ENCODE results near the gene ETNPPL. TPM values are rescaled to one million over a fixed set of nuclear protein-coding genes. Genes with fewer than 3 reads are reported as not detected.
A peak's percentile ranks its signal among the peaks of the same experiment; 100 is the strongest.
"Not testable (repeated sequence)": the region's sequence is repeated elsewhere in the genome, so short reads cannot be mapped to it uniquely, and the experiment has no call there.

The ETNPPL gene
- total RNA-seq, 1 experiment from 2014 or later: under 0.01 TPM

DNA sequence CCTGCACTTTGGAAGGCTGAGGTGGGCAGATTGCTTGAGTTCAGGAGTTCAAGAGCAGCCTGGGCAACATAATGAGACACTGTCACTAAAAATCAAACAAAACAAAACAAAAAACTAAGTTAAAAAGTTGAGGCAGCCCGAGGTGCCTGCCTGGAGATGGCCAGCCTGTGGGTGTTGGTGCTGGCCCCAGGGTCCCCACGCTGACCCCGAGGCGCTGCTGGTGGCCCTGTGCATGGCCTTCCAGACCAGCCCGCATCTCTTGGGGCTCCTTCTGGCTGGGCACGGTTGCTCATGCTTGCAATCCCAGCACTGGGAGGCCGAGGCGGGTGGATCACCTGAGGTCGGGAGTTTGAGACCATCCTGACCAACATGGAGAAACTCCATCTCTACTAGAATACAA lies 4.4 kb downstream of the ETNPPL start:
- DNase-seq (ENCODE audit: low read depth): no peak

DNA sequence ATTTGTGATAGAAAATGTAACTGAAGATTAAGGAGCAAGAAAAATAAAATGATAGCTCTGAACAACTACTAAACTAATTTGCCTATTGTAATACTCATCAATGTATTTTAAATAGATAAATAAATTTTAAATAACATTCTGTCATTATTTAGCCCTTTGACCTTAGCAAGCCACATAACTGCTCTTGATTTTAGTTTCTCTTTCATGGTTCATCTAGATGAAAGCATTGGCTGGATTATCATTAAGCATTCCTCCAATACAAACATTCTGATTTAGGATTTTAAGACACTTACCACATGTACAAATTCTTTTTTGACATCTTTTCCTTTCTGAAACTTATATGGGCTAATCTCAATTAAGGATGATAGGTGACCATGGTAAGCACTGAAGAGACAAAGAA lies 8.5 kb downstream of the ETNPPL start:
- DNase-seq (ENCODE audit: low read depth): no peak

DNA sequence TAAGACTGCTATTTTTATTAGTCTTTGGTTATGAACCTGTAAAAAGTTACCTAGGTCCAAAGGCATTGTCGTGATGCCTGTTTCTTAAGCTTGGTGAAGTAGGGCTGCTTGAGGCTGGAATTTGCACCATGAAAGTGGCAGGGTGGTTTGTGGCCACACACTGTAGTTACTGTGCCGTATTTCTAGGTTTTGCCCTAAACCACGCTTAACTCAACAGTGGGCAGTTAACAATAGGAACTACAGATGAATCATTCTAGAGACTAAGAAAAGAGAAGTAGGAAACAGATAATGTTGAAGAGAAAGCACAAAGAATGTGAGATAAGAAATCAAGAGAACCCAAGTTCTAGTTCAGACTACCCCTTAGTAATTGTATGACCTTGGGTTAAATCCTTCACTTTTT lies 11.5 kb downstream of the ETNPPL start:
- no peak for DNase-seq (ENCODE audit: low read depth)

DNA sequence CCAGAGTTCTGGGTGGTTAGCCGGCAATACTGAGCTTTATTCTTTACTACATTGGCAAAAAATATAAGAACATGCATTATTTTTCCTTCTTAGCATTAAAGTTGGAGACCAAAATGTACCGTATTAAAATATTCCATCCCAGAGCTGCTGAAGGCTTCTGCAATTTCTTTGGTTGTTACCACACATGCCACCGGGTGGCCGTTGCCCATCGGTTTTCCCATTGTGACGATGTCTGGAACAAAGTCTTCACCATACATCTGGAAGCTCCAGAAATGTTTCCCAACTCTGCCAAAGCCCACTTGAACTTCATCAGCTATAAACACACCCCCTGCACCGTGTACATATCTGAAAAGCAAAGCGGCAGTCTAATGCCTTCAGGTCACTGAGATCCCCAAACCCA lies 13.7 kb downstream of the ETNPPL start:
- no peak for DNase-seq (ENCODE audit: low read depth)

DNA sequence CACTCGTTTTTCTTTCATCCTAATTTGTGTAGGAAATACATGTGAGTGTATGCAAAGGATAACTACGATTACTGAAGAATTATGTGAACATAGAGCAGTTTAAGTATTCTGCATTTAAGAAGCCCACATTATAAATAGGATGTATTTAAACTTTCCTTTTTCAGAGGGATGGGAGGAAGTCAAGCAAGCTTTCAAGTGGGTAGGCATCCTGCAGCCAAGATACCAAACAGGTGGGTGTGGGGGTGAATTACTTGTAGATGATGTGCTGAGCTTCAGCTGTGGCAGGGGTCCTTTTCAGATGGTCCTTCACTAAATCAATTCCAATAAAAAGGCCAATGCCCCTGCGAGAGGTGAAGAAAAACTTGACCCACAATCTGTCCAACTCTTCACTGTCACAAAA lies 16.3 kb downstream of the ETNPPL start:
- no peak for DNase-seq (ENCODE audit: low read depth)

DNA sequence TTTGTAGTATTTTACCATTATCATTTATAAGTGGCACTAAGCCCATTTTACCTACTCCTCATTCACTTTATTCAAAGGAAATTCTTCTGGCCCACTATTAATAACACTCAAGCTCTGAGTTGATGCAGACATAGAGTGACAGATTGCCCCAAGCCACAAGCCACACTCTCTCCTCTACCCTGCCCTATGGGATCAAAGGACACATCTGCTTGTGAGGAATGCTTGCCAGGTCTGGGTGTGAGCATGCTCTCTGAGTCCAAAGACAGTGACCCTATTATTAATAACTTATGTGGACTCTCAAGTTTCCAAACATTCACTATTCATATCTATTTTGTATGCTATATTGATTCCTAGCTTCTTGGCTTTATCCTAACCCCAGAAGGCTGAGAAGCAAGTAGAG lies 18.5 kb downstream of the ETNPPL start:
- DNase-seq (ENCODE audit: low read depth): peak; percentile 22

DNA sequence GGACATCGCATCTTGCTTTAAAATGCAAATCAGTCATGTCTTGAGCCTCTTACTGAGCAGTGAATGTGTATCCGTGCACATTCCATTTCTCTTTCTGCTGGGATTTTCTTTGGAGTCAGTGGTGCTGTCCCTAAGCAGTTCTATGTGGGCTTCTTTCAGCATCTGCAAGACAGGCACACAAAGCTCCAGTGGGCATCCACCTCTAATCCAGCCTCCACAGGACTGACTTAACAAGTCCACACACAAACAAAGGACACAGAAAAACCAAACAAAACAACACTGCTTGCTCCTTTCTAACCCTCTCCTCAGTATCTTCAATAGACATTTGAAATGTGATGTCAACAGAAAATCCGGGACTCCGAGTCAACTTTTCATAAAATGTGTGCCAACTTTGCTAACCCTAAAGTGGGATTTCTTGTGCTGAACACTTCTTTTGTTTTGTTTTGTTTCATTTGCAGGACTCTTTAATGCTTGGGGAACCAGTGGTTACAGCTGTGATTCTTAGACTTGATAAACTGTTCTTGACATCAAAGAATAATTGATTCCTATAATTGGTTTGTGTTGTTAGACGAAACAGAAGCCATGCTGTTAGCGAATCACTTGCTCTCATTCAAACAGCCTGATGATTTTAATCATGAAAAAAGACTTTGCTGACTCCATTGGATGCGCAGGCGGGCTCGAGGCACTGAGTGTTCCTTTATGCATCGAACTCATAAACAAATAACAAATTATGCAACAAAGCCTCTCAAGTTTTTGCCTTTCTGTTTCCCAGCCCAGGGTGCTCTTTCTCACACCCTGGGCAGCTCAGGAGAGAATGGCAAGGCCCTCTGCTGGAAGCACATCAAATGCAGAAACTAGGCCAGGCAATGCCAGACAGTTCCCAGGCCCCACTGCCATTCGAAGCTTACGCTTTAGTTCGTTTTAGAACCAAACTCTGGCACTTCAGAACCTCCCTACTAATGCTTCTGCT lies 20.1 kb downstream of the ETNPPL start:
- no peak for DNase-seq (ENCODE audit: low read depth)

DNA sequence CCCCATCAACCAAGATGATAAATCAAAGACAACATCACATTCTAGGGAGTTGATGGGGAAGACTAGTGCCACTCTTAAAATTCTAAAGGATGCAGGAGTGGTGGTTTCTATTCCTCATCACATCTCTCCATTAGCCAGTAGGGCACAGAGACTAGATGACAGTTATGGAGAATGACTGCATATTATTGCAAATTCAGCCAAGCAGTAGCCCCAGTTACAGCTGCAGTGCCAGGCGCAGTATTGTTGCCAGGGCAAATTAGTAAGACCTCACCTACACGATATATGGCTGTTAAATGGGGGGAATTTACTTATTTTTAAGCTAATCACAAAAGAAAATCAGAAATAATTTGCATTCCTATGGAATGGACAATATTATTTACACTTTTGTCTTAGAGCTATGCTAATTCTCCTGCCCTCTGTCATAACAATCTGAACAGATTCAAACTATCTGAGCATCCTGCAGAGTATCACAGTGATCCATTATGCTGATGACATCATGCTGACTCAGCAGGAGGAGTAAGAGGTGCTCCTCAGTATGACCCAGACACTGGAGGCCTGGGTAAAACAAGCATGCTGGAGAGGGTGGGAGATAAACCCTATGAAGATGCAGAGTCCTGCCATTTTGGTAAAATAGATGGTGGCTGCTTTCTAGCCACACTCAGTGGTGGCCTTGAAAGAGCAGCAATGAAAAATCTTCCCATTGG lies 24.7 kb downstream of the ETNPPL start:
- peak; percentile 23 for DNase-seq (ENCODE audit: low read depth)

DNA sequence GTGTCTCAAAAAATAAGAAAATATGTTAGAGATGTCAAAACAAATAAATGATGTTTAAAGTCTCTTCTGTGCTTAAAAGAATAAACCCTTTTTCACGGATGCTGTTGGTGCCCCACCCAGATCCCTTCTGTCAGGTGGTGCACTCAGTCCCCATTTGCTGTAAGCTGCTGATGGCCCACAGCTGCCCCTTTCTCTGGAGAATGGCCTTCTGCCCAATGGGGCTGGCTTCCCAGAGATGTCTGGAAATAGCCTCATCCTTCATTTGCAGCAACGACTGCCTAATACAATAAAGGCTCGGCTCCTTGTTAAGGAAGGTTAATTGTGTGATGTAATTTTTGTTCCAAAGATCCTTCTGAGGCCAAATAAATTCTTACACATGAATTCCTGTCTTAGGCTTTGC lies 31.8 kb downstream of the ETNPPL start:
- DNase-seq (ENCODE audit: low read depth): no peak

DNA sequence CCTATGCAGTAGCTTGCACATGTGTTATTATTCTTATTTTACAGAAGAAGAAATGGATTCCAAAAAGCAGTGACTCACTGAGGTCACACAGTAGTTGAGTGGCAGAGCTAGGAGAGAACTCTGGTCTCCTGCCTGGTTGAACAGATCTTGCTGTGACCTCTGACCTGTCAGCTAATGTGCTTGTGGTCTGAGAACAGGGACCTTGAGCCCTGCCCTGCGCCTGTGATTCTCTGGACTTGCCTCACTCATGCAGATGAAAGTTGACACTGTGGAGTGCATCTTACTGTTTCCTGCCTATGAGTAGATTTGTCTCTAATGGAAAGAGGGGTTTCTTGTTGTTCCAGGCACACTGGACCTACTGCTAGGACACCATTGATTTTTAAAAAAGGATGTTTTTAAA lies 32.3 kb downstream of the ETNPPL start:
- peak; percentile 18 for DNase-seq (ENCODE audit: low read depth)

DNA sequence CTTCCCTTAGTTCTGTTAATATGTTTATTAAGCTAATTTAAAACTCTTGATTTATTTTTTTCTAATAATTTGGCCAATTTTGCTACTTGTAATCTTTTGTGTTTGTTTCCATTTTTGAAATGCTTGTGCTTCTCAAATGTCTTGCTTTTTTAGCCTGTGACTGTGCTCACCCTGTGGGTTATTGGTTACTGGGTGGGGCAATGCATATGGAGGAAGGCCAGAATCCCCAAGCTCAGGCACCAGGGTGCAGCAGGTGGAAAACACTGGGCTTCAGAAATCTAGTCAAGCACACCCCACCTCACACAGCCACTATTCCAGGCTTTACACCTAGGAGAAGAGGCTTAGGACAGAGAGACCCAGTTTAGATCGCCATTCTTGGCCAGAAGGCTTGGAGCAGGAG lies 33.1 kb downstream of the ETNPPL start:
- DNase-seq (ENCODE audit: low read depth): no peak

DNA sequence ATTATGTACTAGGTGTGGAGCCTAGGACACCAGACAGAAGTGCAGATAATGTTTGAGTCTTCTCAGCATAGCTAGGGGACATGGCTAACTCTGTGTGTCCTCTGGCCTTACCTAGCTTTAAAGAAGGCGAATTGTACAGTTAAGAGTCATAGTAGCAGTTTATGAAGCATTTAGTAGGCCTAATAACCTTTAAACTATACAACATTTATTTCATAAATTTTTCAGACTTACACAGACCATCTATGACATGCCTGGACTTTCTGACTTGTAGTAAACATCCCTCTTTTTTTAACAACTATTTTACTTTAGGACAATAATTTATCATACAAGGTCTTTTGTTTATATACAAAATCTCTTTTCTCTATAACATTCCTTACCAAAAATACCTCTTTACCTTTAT lies 37.4 kb downstream of the ETNPPL start:
- DNase-seq (ENCODE audit: low read depth): no peak

DNA sequence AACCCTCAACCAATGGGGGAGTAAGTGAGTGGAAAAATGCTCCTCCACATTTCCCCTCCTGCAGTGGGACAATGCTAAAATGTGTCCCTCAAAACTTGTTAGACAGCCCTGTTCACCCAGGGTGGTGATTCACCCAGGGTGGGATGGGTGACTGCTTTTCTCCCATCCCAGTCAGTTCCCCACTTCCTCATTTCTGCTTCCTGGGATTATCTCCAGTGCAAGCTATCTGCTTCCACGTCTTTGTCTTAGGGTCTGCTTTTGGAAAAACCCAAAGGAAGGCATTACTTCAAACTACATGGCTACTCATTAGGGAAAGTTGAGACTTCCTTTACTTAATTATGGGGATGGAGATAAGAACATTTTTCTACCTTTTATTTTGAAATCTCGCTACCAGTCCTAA lies 45.5 kb downstream of the ETNPPL start:
- DNase-seq (ENCODE audit: low read depth): no peak

DNA sequence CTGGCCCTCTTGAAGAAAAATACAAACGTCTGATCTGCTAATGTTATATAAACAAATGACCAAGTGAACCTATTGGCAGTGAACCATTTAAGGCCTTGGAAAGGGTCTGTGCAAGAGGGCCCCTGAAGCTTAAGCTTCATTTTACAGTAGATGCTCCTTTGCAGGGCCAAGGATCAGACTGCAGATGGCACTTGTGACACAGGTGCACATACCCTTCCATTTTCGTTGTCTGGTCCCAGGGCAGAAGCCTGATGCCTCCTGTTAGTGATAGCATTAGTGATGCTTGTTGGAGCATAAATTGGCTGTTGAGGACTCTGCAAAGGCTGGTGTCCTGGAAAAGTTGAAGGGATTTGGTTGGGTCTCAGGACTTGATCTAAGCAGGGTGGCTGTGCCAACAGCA lies 46.5 kb downstream of the ETNPPL start:
- DNase-seq (ENCODE audit: low read depth): no peak

DNA sequence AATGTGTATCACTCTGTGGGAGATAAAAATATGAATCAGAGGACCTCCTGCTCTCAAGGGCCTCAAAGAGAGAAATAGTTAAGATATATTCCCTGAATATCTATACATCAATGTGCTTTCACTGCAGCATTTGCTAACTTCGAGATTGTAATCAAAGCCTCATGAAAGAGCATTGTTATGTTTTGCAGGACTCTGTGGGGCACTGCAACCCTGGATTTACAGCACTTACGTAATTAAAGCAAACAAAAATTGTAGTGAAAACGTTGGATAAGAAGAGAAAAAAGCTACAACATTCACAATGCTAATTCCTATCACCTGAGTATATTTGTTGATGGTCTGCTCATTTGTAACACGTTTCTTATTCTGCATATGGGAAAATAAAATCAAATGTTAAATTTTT lies 48.0 kb downstream of the ETNPPL start:
- no peak for DNase-seq (ENCODE audit: low read depth)

DNA sequence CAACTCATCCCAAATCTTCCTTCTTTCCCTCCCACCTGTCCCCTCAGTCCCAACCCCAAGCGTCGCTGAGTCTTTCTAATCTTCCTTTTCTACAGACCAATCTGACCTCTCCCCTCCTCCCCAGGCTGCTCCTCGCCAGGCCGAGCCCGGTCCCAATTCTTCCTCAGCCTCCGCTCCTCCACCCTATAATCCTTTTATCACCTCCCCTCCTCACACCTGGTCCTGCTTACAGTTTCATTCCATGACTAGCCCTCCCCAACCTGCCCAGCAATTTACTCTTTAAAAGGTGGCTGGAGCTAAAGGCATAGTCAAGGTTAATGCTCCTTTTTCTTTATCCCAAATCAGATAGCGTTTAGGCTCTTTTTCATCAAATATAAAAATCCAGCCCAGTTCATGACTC lies 52.3 kb downstream of the ETNPPL start:
- not testable (repeated sequence) for DNase-seq (ENCODE audit: low read depth)

DNA sequence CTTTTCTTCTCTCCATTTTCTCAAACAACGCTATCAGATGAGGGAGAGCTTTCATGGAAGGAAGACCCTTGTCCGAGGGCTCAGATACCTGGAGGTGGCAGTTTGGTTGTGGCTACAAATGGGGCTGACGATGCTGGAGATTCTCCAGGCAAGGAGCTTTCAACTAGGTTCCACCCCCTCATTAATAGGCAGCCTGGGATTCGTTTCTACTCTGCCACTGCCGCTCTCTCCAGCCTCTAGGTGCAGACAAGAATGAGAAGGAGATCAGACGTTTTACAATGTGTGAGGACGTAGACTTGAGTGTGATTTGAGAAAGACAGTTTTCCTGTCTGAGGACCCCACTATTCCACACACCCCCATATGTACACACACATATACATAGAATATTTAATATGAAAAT lies 53.1 kb downstream of the ETNPPL start:
- no peak for DNase-seq (ENCODE audit: low read depth)

DNA sequence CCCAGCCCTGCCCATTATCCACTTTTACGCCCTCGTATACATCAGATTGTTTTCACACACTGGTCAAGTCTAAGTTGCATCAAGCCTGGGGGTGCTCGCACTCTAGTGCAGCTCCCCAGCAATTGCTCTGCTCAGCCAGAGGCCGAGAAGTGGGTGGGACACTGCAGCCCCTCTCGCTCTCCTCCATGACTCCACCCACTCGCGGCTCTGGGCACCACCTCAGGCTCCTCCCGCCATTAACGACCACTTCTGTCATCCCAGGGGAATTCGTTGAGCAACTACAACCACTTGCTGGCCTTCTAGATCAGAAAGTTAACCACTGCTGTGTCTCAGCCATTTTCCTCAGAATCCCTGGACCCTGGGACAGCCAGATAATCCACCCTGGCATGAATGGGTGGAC lies 53.6 kb downstream of the ETNPPL start:
- DNase-seq (ENCODE audit: low read depth): no peak

DNA sequence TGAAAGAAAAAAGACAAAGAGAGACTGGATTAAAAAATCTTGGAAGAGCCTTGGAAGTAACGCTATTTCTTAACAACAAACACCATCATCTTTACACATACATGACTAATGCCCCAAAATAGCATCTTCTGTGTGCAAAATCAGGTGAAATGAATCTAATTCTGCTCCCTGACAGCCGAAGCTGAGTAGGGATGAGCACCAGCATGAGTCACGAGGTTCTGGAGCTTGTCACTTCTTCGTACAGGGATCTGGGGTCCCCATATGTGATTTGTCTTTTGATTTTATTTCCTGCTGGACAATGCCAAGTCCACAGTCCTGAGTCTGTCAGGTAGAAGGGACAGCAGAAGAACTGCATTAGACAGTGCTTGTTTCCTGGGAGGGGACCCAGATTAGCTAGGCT lies 56.6 kb downstream of the ETNPPL start:
- DNase-seq (ENCODE audit: low read depth): no peak

DNA sequence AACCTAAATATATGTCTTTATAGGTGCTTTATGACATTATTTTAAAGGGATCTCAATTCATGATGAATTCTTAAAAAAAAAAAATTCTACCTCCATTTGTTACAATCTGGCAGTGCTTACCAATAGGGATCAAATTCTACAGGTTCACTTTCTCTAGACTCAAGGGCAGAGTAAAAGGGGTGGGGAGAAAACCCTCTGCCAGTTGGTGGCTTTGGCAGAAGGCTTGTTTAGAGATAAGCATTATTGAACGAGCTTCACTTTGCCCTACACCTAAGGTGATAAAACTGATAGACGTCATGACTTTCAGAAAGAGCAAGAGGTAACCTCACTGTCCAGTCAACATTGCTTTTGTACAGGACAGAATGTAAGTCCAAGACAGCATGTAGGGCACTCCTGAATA lies 58.9 kb downstream of the ETNPPL start:
- DNase-seq (ENCODE audit: low read depth): no peak

DNA sequence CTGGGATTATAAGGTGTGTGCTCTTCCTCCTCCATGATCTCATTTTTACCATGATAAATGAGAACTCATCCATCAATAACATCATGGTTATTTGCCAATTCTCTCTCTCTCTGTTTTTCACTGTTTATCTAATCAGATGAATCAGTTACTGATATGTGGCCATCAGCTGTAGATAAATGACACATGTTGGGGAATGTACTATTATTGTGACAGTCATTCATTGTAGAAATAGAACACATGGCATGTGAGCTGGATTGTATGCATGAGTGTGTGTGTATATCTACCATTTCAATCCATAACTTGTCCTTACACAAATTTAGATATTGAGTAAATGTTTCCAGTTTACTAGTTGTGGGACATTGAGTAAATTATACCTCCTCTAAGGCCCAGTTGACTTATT lies 59.5 kb downstream of the ETNPPL start:
- DNase-seq (ENCODE audit: low read depth): no peak

DNA sequence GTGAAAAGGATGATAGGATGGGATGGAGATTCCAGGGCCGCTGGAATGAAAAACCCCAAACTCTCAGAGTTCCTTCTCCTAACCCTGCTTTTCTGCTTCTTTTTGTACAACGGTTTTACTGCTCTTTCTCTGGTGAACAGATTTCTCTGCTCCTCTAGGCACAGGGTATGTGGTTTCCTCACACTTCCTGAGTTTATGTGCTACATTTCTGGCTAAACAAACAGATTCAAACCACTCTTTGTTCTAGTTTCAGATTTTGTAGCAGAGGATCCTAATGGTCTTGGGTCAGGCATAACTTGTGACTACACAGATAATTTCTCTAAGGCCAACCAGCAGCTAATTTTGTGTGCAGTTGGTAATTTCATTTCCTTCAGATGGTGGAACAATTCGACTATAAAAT lies 59.9 kb downstream of the ETNPPL start:
- DNase-seq (ENCODE audit: low read depth): peak; percentile 70

DNA sequence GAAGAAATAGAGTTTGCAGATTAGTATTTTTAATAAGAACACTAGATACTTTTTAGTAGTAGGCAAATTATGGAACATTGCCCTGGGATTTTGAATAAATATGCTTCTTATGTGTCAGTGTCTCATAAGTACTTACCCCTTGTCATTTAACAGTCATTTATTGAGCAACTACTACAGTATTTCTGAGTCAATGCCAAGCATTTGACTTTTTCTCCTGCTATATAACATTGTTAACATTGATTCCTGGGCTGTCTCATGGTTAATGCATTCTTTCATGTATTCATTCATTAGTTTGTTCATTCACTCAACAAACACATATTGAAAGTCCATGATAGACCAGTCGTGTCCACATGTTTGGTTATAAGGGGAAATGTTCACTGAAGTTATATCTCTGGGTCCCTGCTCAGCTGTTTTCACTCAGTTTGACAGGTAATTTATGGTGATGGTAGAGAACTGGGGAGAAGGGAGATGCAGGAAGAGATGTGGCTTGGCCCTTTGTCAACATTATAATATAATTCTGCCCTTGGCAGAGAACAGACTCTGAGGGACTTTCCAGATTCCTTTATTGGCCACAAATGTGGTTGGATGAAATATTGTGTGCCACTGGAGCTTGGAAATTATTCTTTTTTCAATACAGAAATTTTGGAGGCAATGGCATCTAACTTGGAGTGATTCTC lies 62.6 kb downstream of the ETNPPL start:
- DNase-seq (ENCODE audit: low read depth): peak; percentile 91
